ENCODE results near the gene KCNN4.
A peak's percentile ranks its signal among the peaks of the same experiment; 100 is the strongest.
"Not testable (repeated sequence)": the region's sequence is repeated elsewhere in the genome, so short reads cannot be mapped to it uniquely, and the experiment has no call there.

The KCNN4 gene

DNA sequence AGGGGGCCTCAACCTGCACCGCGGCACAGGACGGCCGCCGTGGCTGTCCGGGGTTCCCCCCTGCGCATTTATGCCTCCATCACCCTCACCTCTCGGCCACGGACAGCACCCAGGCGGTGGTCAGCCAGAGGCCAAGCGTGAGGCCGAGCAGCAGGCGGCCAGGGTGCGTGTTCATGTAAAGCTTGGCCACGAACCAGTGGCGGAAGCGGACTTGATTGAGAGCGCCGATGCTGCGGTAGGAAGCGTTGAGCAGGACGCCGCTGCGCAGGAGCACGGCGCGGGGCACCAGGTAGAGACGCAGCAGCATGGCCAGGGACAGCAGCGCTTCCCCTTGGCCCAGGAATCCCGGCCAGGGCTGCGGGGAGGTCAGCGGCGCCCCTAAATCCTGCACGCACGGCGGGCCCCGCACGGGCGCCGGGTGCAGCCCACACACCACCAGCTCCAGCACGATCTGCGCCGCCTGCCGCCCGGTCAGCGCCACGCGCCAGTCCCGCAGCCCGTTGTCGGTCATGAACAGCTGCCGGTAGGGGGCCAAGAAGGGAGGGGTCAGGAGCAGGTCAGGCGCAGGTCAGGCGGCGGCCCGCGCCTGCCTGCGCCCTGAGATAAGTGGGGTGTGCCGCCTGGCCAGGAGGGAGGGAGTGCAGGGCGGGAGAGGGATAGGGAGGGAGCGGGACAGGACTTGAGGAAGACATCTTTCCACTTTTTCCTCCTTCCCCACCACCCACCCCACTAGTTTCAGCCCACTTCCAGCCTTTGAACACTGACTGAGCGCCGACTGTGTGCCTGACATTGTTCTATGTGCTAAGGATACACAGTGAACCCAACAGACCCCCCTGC, 6.5 kb downstream of the KCNN4 start:
- DNase-seq (ENCODE audit: low spot score), result peak; percentile 95

DNA sequence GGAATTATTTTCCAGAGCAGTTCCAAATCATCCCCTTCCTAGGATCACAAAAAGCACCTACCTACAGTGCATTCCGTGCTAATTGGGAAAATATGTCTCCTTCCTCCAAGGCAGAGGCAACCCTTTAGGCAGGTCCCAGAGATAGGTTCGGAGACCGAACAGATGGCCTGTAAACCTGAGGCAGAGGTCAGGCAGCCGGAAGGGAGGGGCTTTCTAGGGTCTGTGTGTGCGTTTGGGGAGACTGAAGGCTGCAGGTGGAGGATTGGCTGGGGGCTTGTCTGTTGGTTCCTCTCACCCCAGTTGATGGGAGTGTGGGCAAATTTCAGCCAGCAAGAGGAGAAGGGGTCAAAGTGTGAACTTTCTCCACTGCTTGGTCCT, 7.1 kb downstream of the KCNN4 start:
- no peak for DNase-seq (ENCODE audit: low spot score)

DNA sequence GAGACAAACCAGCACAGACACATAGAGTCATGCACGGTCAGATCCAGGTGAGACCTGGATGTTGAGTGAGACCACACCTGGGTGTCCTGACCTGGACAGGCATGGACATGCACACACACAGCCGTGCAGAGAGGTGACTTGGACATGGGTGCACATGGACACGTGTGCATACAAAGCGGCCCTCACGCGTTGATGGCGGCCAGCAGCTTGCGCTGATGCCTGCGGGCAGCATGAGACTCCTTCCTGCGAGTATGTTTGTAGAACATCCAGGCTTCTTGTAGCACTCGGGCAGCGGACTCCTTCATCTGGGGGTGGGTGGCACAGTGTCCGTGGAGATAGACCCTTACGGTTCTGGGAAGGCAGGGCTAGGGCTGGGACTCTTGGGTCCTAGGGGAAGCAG, 11.5 kb downstream of the KCNN4 start:
- no peak for DNase-seq (ENCODE audit: low spot score)

DNA sequence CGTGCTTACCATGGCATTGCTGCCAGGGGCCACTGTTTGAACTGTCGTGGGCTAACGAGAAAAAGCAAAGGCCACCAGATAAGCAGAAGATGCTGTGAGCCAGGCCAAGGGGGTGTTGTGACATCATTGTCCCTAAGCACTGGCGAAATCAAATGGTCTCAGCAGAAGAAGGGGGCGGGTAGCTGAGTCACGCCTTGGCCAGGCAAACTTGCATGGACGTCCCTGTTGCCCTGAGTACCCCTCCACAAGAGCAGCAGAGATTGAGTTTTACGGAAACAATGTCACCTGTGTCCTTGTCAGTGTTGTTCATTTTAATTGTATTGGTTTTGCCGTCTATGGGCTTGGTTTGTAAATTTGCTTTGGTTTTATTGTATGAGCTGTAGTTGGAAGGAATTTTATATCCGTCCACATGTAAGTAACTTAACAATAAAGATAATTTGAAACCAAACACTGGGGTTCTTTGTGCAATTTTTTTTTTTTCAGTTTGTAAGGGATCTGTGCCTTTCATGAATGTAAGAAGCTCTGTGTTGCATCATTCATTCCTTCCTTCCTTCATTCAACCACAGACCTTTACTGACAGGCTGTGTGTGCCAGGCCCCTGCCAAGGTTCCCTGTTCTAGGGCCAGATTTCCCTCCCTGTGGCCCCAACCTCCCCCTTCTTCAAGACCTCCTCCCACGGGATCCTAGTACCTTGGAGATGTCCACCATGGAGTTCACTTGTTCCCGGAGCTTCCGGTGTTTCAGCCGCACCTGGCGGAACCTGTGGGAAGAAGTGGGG, 12.3 kb downstream of the KCNN4 start:
- no peak for DNase-seq (ENCODE audit: low spot score)

DNA sequence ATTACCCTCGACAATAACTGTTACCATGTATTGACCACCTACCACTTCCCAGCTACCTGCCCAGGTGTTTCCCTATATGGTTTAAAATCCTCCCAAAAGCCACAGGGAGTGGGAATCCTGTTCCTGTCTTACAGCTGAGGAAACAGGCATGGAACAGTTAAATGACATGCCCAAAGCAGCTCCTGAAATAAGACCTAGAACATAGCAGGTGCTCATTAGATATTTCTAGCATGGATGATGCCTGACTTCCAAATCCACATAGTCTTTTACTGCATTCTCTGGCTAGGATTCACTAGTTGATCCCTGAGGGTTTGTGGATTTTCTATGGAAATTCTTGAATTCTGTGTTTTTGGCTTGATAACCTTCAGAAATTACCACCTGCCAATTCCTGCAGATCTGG, 13.0 kb downstream of the KCNN4 start:
- no peak for DNase-seq (ENCODE audit: low spot score)

DNA sequence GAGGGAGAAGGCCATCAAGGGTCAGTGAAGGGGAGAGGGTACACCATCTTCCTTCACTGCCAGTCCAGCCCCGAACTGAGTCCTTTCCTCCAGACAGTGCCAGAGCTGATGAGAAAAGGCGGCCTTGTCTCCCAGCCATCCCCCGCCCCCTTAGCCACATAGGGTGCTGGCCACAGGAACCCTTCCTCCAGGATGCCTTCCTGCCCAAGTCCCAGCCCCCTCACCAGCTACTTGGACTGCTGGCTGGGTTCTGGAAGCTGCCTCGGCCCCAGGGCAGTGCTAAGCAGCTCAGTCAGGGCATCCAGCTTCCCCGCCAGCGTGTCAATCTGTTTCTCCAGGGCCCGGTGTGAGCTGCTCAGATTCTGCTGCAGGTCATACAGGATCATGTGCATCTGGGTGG, 13.5 kb downstream of the KCNN4 start:
- DNase-seq (ENCODE audit: low spot score), result no peak

DNA sequence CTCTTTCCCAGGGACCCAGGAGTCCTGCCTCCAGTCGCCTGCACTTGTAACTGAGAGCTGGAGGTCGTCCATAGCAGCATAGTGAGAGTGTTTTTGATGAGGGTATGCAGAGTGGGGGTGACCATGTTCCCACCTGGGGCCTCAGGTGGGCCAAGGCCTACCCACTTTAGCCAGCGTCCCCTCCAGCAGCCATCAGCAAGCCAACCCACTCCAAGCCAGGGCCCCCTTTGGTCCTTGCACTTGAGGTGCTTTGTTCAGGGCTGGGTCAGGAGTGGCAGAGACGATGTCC, 14.1 kb downstream of the KCNN4 start:
- no peak for DNase-seq (ENCODE audit: low spot score)

DNA sequence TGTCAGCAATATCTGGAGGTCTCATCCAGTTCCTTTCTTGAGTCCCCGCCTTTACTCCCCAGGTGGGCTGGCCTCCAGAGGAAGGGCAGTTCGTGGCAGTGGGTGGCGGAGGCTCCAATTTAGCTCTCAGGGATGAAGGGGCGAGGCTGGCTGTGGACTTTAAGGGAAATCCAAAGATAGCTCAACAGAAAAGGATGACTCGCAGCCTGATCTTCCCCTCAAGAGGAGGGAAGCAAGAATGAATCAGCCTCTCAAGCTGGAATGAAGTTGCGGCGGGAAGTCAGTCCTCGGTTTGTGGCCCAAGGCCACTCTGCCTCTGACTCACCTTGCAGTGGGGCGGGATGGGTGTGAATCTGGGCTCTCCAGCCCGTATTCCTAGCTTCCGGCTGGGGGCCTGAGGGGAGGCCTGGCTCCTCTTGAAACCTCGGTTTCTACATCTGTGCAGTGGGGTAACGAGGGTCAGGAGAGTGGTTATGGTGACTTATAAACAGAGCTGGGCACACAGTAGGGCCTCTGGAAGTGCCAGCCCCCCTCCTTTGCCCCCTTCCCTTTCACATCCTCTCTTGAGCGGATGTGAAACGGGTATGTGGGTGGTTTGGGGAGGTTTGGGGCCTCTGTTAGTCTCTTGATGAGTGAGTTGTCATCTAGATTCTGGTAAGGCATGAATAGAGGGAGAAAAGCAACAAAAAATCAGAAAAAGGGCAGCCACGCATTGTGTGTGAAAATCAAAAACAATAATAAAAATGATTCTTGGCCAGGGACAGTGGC, 15.5 kb downstream of the KCNN4 start:
- DNase-seq (ENCODE audit: low spot score), result no peak

DNA sequence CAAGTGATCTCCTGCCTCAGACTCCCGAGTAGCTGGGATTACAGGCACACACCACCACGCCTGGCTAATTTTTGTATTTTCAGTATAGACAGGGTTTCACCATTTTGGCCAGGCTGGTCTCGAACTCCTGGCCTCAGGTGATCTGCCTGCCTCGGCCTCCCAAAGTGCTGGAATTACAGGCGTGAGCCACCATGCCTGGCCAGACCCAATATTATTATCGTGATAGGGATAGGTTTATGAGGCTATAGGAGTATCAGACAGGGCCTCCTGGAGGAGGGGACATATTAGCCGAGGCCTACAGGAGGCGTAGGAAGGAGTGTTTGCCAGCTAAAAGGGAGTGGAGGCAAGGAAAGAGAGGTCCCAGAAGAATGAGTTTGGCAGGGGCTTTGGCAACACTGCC, 16.1 kb downstream of the KCNN4 start:
- DNase-seq (ENCODE audit: low spot score), result not testable (repeated sequence)

DNA sequence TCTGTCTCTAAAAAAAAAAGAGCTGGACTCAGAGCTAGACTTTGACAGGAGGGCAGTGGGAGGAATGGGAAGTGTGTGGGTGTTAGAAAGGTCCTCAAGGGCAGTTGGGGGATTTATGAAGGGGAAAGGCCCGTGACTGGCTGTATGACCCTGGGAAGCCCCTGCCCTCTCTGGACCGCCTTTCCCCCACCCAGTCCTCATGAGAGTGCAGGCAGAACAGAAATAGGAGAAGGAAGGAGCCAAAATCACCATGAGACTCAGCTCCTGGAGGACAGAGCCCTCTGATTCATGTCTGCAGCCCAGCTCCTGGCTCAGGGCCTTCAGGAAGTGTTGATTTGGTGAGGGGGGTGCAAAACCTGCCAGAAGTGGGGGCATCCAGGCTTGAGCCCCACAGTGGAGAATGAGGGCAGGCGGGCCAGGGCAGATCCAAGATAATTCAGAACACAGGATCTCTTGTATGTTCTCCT, 17.3 kb downstream of the KCNN4 start:
- DNase-seq (ENCODE audit: low spot score), result no peak

DNA sequence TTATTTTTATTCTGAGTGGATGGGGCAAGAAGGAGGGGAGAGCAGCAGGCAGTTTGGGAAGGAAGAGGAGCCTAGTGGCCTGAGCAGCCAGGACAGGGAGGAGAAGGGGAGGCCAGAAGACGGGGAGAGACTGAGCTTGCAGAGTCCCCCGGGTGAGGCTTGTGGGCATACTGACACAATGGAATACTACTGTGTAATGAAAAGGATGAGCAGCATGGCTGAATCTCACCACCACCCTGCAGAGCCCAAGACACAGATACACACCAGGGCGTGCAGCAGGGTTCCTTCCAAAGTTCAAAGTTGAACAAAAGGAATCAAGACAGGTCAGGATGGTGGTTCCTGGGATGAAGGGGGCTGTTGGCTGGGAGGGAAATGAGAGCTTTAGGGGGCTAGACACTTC, 18.0 kb downstream of the KCNN4 start:
- no peak for DNase-seq (ENCODE audit: low spot score)

DNA sequence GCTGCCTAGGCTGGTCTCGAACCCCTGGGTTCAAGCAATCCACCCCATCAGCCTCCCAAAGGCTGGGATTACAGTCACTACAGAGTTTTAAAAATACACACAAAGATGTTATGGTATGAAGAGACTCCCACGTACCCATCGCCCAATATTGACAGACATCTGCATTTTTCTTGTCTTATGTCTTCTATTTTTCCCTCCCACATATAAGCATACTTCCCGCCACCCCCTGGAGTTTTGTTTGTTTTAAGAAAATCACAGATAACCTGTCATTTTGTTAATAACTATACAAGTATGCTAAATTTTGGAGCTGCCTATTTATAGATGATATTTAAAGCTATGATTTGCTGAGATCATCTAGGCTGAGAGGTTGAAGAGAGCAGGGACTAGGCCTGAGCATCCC, 19.8 kb downstream of the KCNN4 start:
- no peak for DNase-seq (ENCODE audit: low spot score)

DNA sequence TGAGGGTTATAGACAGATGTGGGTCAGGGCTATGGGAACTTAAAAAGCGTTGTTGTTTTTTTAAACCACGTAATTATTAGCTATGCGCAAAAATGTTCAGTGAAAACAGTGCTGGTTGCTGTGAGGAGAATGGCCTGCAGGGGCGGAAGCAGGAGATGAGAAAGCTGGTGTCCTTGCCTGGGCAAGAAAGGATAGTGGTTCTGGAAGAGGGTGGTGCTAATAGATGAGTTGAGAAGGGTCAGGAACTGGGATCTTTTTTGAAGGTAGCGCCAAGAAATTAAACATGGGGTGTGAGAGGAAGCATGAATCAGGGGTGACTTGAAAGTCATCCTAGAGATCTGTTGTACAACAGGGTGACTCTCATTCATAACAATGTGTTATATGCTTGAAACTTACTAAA, 21.3 kb downstream of the KCNN4 start:
- no peak for DNase-seq (ENCODE audit: low spot score)

DNA sequence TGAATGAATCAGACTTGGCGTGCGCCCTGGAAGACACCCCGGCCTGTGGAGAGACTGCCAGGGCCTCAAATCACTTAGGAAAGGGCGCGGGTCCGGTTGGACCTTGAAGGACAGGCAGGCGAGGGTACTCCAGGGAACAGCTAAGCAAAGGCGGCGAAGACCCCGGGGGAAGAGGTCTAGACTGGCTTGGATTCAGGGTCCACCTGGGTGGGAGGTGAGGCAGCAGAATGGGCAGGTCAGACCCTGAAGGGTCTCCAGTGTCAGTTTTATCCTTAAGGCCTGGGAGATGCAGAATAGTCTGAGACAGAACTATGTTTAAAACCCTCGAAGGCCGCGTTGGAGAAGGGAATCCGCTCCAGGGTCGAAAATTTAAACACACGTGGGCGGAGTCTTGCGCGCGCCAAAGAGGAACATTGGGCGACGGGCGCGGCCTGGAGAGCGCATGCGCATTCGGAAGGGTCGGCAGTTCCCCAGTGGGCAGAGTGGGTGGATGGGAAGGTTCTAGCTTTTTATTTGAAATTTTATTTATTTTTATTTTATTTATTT, 25.4 kb downstream of the KCNN4 start:
- peak; percentile 82 for DNase-seq (ENCODE audit: low spot score)

DNA sequence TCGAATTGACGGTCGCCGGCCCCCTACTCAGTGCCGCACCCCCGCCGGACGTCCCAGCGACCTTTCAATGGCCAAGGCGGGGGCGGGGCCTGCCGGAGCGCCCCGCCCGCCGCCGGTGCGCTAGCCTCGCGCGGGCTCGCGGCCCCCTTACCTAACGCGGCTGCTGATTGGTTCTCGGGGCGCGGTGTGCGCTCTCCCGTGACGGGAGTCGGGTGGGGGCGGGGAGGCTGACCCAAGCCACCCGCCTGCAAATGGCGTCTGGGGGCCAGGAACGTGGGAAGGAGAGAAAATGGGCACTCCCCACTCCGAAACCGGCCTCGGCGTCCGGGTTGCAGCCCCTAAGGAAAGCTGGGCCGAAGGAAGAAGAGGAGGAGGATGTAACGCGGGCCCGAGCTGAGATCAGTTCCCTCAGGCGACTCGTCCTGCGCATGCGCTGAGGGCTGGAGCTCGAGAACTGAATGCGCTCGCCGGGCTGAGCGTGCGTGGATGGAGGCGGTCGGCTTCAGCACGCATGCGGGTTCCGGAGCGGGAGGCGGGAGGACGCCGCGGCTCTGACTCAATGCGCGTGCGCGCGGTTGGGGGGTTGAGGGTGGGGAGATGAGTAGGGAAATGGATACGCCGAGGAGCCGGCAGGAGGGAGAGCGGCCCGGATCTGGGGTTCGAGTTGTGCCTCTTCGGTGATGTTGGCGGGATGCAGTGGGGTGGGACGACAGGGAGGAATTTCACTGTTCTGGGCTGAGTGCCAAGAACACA, 26.1 kb downstream of the KCNN4 start, which contains the start of gene SMG9:
Gene SMG9 (minus strand): TSS at position 460 of the 753 bp plus-strand sequence. CDS start 4,221 bp downstream, outside the sequence.
- DNase-seq (ENCODE audit: low spot score), result peak; percentile 95

DNA sequence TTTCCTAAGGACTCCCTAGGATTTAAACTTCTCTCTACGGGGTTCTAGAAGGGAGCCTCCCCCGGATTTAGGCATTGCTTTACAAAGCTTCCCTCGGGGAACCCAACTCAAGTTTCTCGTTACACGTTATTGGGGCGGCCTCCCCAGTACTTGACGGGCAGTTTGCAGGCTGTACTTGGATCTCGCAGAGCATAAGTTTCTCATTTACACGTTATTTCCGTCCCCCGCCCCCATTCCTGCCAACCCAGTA, 26.6 kb downstream of the KCNN4 start:
- no peak for DNase-seq (ENCODE audit: low spot score)

DNA sequence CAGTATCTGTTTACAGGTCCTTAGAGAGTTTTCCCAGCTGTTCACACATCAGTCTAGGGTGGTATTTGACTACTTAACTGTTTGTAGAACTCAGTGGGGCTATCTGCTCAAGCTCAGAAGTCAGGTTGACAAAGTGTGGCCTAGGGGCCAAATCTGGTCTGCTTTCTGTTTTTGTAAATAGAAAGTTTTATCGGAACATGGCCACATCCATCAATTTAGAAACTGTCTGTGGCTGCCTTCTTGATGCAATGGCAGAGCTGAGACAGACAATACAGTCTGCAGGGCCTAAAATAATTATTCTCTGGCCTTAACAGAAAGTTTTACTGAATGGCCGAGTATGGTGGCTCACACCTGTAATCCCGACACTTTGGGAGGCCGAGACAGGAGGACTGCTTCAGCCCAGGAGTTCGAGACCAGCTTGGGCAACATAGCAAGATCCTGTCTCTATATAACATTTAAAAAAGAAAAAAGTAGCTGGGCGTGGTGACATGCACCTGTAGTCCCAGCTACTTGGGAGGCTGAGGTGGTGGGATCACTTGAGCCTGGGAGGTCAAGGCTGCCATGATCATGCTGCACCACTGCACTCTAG, 28.4 kb downstream of the KCNN4 start:
- DNase-seq (ENCODE audit: low spot score), result no peak

DNA sequence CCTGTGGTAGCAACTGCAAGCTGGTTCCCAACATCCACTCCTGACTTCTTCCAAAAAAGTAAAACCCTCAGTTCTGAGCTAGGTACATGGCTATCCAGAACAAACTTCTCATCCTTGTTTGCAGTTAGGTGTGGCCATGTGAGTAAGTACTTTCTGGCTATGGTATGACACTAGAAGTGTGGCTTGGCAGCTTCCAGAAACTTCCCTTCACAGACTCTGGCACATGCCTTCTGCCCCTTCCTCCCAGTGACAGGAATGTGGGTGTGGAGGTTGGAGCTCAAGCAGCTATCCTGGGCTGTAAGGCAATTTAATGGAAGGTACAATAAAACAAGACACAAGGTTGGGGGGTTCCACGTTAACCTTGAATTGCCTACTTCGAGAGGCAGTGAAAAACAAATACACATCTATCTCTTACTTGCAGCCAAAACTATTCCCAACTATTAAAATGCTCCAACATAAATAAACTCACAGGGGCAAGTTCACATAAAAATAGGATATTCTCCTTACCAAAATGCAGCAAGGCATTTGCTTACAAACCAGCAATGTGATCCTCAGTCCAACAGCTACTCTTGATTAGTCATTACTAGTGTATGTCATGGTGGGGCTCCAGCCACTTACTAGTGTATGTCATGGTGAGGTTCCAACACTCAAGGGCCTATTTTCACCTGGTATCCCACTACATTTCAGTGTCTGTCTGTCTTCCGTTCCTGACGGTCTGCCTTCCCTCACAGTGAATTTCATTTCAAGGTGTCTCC, 29.1 kb downstream of the KCNN4 start:
- no peak for DNase-seq (ENCODE audit: low spot score)

DNA sequence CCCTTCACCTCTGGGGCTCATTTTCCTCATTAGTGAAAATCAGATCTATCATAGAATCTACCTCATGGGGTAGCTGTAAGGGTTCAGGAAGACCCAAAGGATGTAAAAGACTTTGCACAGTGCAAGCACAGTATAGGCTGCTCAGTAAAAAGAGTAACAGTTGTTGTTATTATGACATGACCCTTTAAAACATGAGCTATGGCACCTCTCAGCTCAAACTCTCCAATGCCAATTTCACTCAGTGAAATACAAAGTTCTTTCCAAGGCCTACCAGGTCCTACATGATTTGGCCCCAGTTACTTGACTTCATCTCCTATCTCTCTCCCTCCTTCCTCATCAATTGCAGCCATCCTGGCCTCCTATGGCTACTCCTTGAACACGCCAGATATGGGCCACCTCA, 30.9 kb downstream of the KCNN4 start:
- DNase-seq (ENCODE audit: low spot score), result no peak

DNA sequence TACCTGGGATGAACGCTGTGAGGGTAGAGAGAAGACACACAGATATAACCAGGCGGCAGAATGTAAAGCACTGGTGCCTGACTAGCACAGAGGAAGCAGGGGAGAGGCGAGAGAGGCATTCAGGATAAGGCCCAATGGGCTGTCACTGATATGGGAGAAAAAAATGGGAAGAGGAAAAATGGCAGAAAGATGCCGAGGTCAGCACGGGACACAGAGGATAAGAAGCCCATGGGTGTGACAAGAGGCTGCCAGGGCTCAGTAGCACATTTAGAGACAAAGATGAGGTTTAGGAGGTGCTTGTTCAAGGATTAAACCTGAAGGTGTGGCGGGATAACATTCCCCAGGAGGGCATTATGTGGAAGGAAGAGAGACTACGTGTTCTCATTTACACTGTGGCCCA, 31.6 kb downstream of the KCNN4 start:
- no peak for DNase-seq (ENCODE audit: low spot score)

DNA sequence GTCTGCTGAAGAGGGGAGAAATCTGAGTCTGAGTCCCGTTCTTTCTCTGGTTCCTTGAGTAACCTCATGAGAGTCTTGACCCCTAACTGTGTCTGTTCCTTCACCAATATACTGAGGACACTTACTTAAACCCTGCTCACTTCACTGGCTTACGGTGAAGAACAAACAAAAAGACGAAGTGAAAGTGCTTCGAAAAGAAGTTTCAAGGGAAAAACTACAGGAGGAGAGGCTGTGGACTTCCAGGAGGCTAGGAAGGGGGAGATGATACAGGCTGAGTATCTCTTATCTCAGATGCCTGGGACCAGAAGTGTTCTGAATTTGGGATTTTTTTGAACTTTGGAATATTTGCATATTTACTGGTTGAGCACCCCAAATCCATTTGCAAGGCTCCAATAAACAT, 32.1 kb downstream of the KCNN4 start:
- no peak for DNase-seq (ENCODE audit: low spot score)

Data from hematopoietic multipotent progenitor cell treated with erythropoietin and hydrocortisone succinate and interleukin-3 and kit ligand, for 15 days (in vitro differentiated cells).